DMS79 (cell line): ENCODE results near the gene HNMT.
"Not testable (repeated sequence)": the region's sequence is repeated elsewhere in the genome, so short reads cannot be mapped to it uniquely, and the experiment has no call there.

Source experiments
- DNase-seq: peaks from one replicate; lab custom pipeline; 2025; lab: John Stamatoyannopoulos, UW

Gene HNMT

DNA sequence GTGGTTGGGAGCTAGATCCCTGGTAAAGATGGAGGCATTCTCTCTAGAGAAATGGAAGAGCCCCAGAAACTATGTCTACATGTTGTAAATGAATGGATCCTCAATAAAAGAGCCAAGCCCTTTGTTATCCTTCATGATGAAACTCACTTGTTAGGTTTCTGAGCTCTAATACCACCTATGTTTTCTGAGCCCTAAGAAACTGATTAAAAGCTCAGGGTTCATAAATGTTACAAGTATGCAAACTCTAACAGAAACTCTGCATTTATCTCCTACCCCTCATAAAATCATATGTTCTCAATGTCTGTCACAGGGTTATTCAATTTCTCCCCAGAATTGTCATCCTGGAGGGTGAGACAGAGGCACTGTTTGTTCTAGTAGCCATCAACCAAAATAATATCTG is 18.0 kb upstream of the HNMT start:
- no peak for DNase-seq

DNA sequence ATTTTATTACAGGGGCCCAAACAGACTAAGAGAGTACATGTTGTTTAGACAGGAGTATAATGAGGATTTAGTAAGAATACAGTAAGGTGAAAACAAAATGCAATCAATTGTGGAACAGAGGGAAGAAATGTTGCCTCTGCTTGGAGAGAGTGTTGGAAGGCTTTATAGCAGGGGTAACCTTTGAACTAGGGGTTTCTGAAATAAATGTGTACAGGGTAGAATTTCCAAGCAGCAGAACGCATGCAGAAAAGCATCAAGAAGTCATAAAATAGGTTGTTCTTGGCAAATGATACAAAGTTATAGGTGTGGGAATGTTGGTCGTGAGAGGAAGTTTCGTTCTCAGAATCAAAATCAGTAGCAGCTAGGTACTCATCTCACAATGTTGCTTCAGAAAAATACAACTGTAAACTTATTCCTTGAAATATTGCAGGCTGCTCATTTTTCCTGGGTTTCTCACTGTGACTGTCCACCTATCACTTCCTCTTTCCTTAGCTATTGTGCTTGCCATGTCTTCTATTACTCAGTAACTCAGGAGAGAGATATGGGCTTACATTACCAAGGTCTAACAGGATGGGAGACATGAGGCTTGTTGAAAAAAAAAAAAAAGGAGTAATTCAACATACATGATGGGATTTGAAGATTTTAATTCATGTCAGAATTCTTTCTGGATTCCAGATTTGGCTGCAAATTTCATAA is 17.1 kb upstream of the HNMT start:
- DNase-seq: no peak

DNA sequence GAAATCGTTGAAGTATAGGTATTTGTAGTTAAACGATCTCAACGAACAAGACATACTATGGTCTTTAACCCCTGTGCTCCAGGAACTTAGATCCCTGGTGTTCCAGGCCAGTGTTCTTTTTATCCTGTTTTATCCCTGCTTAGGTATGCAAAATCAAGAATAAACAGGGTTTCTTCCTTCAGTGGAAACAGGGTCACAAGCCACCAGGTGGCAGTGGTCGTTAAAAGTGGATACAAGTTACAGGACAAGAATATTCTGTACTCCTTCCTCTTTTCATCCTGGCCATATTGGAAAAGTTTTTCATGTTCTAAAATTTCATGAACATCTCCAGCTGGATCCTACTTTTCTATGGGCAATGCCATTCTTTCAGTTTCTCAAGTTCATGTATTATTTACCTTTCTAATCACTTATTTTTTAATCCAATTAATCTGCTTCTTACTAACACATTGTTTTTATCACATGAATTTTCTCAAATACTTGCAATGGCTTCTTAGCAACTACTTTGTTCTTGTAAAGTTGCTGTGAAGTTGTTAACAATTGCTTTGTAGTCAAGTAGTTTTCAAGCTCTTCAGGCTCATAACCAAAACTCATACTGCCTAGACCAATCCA is 16.4 kb upstream of the HNMT start:
- no peak for DNase-seq

DNA sequence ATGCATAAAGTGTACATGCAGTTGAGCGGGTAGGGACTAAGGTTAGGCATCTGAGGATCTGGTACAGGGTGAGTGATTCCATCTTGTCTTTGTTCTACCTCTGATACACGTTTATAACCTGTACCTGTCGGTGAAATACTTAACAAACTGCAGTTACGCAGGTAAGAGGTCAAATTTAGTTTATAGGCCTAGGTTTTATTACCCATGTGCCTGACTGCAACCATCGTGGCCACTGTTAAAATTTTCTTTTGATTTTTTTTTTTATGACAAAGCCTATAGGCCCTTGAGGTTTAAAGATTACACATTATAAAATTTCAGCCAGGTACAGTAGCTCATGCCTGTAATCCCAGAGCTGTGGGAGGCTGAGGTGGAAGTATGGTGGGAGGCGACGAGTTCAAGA is 15.4 kb upstream of the HNMT start:
- DNase-seq: no peak

DNA sequence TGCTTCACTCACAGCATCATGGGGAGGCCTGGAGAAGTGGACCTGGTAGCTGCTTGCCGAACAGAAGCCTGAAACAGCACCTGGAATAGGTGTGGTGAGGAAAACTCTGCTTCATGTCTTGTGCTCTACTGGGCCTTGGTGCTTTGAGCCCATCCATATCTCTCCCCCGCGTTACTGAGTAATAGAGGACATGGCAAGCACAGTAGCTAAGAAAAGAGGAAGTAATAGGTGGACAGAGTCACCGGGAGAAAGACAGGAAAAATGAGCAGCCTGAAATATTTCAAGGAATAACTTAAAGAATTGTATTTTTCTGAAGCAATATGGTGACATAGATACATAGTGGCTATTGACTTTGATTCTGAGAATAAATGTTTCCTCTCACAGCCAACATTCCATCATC is 14.0 kb upstream of the HNMT start:
- no peak for DNase-seq

DNA sequence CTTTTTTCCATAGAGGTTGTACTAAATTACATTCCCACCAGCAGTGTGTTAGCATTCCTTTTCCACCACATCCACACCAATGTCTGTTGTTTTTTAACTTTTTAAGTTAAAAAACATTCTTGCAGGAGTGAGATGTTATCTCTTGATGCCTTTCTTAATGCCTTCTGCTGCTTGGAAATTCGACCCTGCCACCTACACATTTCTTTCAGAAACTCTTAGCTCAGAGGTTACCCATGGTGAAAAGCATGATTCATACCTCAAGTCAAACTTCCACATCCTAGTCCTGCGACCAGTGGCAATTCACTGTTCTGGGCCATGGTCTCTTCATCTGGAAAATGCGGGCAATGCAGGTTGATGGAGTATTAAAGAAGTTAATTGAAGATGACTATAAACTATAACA is 12.7 kb upstream of the HNMT start:
- DNase-seq: no peak

DNA sequence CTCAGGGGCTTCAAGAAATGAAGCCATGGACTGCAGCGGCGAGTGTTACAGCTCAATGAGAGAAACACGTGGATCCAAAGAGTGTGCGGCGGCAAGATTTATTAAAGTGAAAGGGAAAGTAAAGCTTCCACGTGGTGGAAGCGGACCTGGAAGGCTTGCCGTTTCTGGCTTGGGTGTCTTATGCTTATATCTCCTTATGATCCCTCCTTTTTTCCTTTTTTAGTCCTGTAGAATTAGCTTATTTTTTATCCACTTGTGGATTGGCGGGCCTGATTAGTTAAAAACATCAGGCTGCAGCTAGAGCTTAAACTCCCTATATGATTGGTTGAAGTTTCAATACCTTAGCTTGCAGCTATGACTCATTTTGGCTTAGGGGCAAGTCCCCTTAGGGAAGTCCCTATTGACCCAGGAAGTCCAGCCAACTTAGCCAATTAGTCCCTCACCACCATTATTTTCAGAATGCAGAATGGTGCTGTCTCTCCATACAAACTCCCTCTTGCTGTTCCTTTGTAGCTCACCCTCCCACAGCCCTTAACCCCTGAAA is 11.6 kb upstream of the HNMT start:
- no peak for DNase-seq

DNA sequence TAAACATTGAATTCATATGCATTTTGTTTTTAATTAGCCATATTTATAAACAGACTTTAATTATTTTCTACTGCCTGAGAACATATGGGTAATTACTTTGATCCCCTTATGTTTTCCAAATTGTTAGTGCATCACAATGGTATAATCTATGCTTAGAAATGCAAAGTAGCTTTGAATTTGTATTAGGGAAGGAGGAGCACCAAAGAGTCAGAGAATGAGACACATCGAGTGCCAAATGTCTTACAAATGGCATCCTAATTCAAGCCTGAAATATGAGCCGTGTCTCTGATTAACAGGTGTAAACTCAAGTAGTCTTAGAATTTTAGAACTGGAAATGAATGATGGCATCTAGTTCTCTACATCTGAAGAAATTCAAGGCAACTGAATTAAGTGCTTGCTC is 8.7 kb upstream of the HNMT start:
- no peak for DNase-seq

DNA sequence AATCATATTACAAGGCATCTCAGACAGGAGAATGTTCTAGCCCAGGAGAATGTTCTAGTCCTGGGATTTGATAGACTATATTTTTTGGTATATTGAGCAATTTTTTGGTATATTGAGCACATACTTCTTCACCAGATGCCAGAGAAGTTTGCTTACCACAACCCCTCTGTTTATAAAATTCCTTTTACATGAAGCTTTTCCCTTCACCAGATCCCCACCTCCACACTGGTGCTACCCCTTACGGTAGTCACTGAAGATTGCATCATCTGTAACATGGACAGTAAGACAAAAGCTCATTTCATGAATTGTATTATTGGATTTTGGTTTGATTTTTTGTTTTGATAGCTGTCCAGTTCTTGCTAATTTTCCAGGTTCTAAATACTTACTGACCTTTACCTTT is 7.2 kb upstream of the HNMT start:
- no peak for DNase-seq

DNA sequence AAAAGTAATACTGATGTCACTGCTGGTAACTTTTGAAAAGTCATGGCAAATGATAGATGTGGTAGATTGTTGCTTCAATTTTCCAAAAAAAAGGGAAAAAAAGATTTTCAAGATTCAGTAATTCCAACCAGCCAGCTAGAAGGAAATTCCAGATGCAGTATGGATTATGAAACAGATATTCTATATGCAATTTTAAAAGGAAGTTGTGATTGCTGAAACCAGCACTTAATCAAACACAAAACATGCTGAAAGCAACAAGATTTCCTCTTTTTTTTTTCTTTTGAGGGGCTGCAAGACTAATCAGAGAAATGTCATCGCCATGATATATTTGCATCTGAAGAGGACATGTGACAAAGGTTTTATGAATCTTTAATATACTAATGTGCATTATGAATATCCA is 5.1 kb upstream of the HNMT start:
- no peak for DNase-seq

DNA sequence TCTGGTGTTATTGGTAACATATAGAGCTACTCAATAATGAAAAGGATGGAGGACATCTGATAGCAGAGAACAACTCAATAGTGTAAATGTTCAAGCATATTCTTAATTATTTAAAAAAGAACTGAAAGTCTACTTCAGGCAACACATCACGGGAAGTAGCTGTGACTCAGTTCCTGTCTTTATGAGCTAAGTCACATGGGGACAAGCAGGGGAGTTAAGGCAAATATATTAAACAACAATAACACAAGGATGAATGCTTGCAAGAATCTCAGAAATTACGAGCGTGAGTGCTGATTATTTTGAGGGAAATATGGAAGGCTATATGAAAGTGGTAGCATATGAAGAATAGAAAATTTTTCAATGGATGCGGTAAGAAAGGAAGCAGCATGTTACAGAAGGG is 4.0 kb upstream of the HNMT start:
- no peak for DNase-seq

DNA sequence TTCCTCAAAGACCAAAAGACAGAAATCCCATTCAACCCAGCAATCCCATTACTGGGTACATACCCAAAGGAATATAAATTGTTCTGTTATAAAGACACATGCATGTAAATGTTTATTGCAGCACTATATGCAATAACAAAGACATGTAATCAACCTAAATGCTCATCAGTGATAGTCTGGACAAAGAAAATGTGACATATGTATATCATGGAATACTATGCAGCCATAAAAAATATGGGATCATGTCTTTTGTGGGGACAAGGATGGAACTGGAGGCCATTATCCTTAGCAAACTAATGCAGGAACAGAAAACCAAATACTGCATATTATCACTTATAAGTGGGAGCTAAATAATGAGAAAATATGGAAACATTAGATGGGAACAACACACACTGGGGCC is 2.7 kb upstream of the HNMT start:
- no peak for DNase-seq

DNA sequence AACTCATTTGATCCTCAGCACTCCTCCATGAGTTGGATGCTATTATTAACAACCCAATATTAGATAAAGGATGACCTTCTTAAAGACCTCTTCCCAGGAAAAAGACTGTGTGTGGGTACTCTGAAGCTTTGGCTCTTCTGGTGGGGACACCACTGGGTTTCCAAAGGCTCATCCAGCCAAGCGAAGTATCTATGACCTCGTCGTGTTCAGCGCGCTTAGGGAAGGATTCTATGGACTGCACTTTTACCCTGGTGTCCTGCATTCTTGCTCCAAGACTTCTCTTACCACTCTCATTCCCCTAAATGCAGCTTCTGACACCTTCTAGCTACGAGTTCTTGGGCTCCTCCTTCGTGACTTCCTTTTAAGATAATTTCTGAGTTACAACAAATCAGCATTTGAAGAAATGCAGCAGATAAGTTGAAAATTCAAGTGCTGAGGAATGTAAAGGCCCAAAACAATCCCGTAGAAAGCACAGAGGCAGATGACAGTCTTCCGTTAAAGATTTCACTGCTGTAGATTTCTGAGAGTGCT is 673 bp upstream of the HNMT start:
- no peak for DNase-seq

DNA sequence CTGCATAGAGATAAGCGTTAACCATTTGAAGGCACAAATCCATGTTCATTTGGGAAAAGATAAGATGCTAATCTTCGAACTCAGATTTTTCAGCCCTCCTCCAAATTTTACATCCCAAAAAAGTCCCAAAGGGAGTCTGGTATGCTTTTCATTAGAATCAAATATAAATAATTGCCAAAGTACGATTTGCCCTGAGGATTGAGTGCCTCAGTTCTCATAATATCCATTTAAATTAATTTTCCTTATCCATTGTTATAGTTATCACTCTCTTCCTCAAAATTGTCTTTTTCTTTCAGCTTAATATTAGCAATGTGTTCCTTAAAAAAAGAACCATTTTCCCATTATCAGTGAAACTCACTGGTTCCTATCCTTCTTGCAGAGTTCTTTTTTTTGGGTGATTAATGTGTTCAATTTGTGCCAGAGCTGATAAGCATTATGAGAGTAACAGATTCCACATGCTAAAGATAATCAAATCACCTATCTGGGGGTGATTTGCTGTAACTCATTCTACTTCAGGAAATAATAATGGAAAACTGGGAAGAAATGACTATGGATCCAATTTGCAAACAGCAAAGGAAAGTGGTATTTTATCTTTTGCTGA is 686 bp downstream of the HNMT start:
- no peak for DNase-seq

DNA sequence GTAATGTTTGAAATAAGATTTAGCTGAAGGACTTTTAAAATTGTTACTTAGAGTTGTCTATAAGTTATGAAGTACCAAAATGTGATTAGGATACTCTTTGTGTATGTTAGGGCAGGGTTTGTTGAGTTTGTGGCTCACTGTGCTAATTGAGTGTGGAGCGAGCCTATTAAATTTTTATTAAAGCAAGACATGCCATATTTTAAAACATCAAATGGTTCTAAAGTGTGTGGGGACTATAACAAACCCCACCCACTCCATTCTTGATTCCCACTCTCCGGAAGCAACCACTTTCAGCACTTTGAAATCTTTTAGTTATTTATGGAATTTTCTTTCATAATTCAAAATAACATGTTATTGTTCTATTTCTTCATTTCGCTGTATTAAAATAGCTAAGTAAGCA is 1.8 kb downstream of the HNMT start:
- no peak for DNase-seq

DNA sequence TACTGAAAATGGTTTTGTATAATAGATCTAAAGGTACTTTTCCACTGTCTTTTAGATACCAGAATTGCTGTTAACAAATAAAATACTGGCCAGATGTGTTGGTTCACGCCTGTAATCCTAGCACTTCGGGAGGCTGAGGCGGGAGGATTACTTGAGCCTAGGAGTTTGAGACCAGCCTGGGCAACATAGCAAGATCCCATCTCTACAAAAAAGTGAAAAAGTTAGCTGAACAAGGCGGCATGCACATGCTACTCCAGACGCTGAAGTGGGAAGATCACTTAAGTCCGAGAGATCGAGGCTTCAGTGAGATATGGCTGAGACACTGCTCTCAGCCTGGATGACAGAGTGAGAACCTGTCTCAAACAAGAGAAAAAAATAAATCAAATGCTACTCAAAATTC is 2.8 kb downstream of the HNMT start:
- no peak for DNase-seq

DNA sequence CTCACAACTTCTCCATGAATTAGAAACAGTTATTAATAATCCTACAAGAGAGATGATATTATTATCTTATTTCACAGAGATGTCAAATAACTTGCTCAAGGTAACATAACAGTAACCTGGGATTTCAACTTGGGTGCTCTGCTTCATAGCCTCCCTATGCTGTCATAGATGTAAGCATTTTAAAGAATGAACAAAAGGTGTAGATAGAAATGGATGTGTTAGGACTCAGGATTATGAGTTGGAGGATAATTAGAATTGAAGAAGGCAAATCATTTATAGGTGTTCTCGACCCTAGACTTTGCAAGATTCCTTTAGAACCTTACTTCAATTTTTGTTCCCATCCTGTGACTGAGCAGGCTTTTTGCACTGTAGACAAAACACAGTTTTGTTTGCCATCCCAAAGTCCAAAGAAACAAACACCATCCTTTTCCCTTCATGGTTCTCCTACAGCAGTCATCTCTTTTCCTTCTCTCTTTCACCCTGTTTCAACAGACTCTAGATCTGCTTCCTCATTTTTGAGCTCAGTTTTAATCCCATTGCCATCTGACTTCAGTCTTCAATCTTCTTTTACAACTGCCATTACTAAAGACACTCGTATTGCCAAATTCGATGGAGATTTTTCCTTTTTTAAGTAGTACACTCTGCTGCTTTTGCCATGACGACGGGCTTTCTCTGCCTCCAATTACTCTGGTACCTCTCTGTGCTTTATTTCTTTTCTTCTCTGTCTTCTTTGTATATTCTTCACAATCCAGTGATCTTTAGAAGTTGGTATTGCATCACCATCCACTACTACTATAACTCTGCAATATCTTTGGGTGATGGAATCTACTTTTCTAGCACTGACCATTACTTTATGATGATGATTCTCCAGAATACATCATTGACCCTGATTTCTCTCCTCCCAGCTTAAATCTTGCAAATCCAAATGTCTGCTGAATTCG is 4.5 kb downstream of the HNMT start:
- no peak for DNase-seq

DNA sequence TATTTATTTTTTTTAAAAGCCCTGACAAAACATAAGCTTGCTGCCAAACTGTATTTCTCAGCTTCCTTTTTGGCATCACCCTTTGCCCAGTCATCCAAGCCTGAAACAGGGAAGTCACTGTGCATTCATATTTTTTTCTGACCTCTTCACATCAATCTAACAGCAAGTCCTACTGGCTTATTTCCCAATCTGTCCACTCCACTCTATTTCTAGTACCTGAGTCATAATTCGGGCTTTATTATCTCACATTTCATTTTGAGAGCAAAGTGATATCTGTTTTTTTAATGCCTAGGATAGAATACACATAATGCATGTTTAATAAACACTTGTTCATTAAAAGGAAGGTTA is 5.1 kb downstream of the HNMT start:
- peak; percentile 92 for DNase-seq

DNA sequence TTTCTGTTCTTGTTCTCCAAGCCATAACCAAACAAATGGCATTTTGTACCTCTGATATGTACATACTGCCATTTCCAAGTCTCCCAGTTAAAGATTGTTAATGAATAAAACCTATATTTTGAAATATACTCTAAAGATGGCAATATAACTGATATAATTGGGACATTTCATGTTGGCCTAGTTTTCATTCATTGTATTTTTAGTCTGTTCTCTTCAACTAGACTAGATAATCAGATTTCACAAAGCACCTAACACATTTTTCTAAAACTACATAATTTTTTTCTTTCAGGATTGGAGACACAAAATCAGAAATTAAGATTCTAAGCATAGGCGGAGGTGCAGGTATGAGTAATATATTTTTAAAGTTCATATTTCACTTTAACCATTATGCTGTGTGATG is 5.6 kb downstream of the HNMT start:
- no peak for DNase-seq

DNA sequence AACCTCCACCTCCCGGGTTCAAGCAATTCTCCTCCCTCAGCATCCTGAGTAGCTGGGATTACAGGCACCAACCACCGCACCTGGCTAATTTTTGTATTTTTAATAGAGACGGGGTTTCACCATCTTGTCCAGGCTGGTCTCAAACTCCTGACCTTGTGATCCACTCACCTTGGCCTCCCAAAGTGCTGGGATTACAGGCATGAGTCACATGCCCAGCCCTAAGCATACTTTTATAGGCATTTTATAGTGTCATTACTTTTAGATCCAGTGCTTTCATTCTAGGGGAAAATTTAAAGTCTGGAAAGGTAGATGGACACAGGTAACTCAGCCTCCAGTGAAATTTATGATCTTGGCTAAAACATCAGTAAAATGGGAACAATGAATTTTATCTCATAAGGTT is 7.0 kb downstream of the HNMT start:
- not testable (repeated sequence) for DNase-seq

DNA sequence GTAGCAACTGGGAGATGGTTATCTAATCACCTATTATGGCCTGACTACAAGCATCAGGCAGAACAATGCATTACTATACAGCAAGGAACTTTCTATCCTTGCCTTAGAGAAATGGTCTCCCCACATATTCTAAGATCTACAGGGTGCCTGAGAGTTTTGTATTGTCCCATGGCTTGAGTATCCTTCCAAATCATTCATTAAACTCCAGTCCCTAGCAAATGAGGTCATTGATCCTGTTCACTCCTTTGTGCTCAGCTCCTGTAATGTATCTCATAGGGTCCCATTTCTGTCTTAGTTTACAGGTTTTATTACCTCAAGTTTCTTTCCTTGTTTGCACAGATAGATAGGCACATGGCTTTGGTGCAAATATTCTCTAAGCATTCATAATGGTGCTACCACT is 9.0 kb downstream of the HNMT start:
- no peak for DNase-seq
